OCI-LY1 (cell line): ENCODE measurements around the gene DLX3.

Experiments
- H2AFZ ChIP-seq: fragments of 200-600 bp; sonication (generic), shearing (Covaris generic); 2 replicates; pipeline ENCODE4 v1.6.0; 2014; ENCODE audit warnings: antibody characterized with exemption, mild to moderate bottlenecking, low read length
- H3F3A ChIP-seq: fragments of 200-600 bp; sonication (generic), shearing (Covaris generic); 2 replicates; pipeline ENCODE4 v1.6.0; 2014; ENCODE audit warnings: mild to moderate bottlenecking, antibody characterized with exemption, low read length, moderate library complexity; ENCODE audit not compliant: insufficient read depth
- H3K27ac ChIP-seq: fragments of 200-600 bp; sonication (generic); 2 replicates; pipeline ENCODE4 v1.5.1; 2014; ENCODE audit warnings: low read length, mixed run types, mild to moderate bottlenecking, low read depth; ENCODE audit not compliant: poor library complexity, severe bottlenecking
- H3K27me3 ChIP-seq: fragments of 200-600 bp; sonication (generic); 2 replicates; pipeline ENCODE4 v1.6.0; 2014; ENCODE audit warnings: antibody characterized with exemption, mild to moderate bottlenecking, low read length, moderate library complexity; ENCODE audit not compliant: insufficient read depth
- H3K36me3 ChIP-seq: fragments of 200-600 bp; sonication (generic); 2 replicates; pipeline ENCODE4 v1.6.1; 2014; ENCODE audit warnings: mild to moderate bottlenecking, antibody characterized with exemption, low read length, moderate library complexity, mixed read lengths; ENCODE audit not compliant: insufficient read depth
- H3K4me1 ChIP-seq: fragments of 200-600 bp; sonication (generic); 2 replicates; pipeline ENCODE4 v1.5.1; 2014; ENCODE audit warnings: mild to moderate bottlenecking, low read length, moderate library complexity; ENCODE audit not compliant: insufficient read depth, severe bottlenecking
- H3K4me2 ChIP-seq: fragments of 200-600 bp; sonication (generic), shearing (Covaris generic); 2 replicates; pipeline ENCODE4 v1.6.1; 2014; ENCODE audit warnings: low read length
- H3K4me3 ChIP-seq: fragments of 200-600 bp; sonication (generic); 2 replicates; pipeline ENCODE4 v1.5.1; 2014; ENCODE audit warnings: low read length, low read depth, mild to moderate bottlenecking, mixed read lengths; ENCODE audit not compliant: poor library complexity, severe bottlenecking
- H3K79me2 ChIP-seq: fragments of 200-600 bp; shearing (Covaris generic); 2 replicates; pipeline ENCODE4 v1.6.1; 2016; ENCODE audit warnings: mixed run types, low read length, mixed read lengths; ENCODE audit not compliant: insufficient read depth
- H3K9ac ChIP-seq: fragments of 200-600 bp; sonication (generic), shearing (Covaris generic); 2 replicates; pipeline ENCODE4 v1.6.1; 2014; ENCODE audit warnings: mild to moderate bottlenecking, low read length, mixed read lengths
- H3K9me2 ChIP-seq: fragments of 200-600 bp; sonication (generic), shearing (Covaris generic); 2 replicates; pipeline ENCODE4 v1.6.1; 2014; ENCODE audit warnings: low read depth, mild to moderate bottlenecking, low read length, mixed read lengths
- H3K9me3 ChIP-seq: fragments of 200-600 bp; shearing (Covaris generic); 2 replicates; pipeline ENCODE4 v1.6.1; 2014; ENCODE audit warnings: low read length, mixed read lengths
- H4K20me1 ChIP-seq: fragments of 200-600 bp; sonication (generic), shearing (Covaris generic); 2 replicates; pipeline ENCODE4 v1.6.0; 2016; ENCODE audit warnings: mild to moderate bottlenecking, low read length; ENCODE audit not compliant: insufficient read depth
- CTCF ChIP-seq: fragments of 200-600 bp; sonication (generic), shearing (Covaris generic); IDR thresholded peaks from 2 replicates; pipeline ENCODE4 v1.5.1; 2017; ENCODE audit warnings: mild to moderate bottlenecking, antibody characterized with exemption, low read length, moderate library complexity, mixed read lengths
- EZH2 ChIP-seq: fragments of 200-600 bp; sonication (generic), shearing (Covaris generic); IDR thresholded peaks from 2 replicates; pipeline ENCODE4 v1.8.0; 2017; ENCODE audit warnings: borderline replicate concordance, mixed run types, mild to moderate bottlenecking, antibody characterized with exemption, low read length, moderate library complexity, mixed read lengths

Gene DLX3

GRCh38 chr17:49963309-49963625 is 31.8 kb downstream of the DLX3 start:
- H3K27ac ChIP-seq: no peak overlapping the region
- no peaks in the 10 kb centered on the region; the same call in 1 of the 2 replicates for H3F3A ChIP-seq
- H3K9ac ChIP-seq: no peak overlapping the region
- H2AFZ ChIP-seq: no peak overlapping the region
- no peaks in the 10 kb centered on the region for H3K4me1 ChIP-seq
- H3K4me3 ChIP-seq: no peak overlapping the region
- H3K9me3 ChIP-seq: no peaks in the 10 kb centered on the region
- no peaks in the 10 kb centered on the region for H3K79me2 ChIP-seq
- no peaks in the 10 kb centered on the region for H3K9me2 ChIP-seq
- H3K27me3 ChIP-seq: peaks cover 8% of the 10 kb centered on the region; the same call in 1 of the 2 replicates
- TF ChIP-seq CTCF: no peak
- no peaks in the 10 kb centered on the region for H3K36me3 ChIP-seq
- H4K20me1 ChIP-seq: no peaks in the 10 kb centered on the region
- H3K4me2 ChIP-seq: no peak overlapping the region

- Histone ChIP-seq H3K27ac (no peak overlapping the region), H3K9me3 (no peaks in the 10 kb centered on the region), H3K4me3 (no peak overlapping the region), H3K79me2 (no peaks in the 10 kb centered on the region), H3K4me1 (no peaks in the 10 kb centered on the region), H3F3A (no peaks in the 10 kb centered on the region), H3K9me2 (no peaks in the 10 kb centered on the region), H3K36me3 (no peaks in the 10 kb centered on the region), H2AFZ (no peak overlapping the region), H3K9ac (no peak overlapping the region), H3K27me3 (peaks cover 4% of the 10 kb centered on the region; the same call in 1 of the 2 replicates), H4K20me1 (no peaks in the 10 kb centered on the region), H3K4me2 (no peak overlapping the region)
- no peak for TF ChIP-seq EZH2
- TF ChIP-seq CTCF: no peak
Observed at GRCh38 chr17:49962599-49963308, 32.3 kb downstream of the DLX3 start.

GRCh38 chr17:49959183-49959935 is 35.7 kb downstream of the DLX3 start:
- no peak for TF ChIP-seq EZH2
- no peak for TF ChIP-seq CTCF
- H3K79me2 ChIP-seq: no peaks in the 10 kb centered on the region
- no peaks in the 10 kb centered on the region for H3K36me3 ChIP-seq
- no peaks in the 10 kb centered on the region for H4K20me1 ChIP-seq
- no peak overlapping the region for H3K4me3 ChIP-seq
- no peak overlapping the region for H3K27ac ChIP-seq
- no peaks in the 10 kb centered on the region for H3K9me3 ChIP-seq
- H3K27me3 ChIP-seq: no peaks in the 10 kb centered on the region
- H3K9ac ChIP-seq: no peak overlapping the region
- H3F3A ChIP-seq: no peaks in the 10 kb centered on the region
- no peak overlapping the region for H2AFZ ChIP-seq
- no peaks in the 10 kb centered on the region for H3K4me1 ChIP-seq
- H3K9me2 ChIP-seq: no peaks in the 10 kb centered on the region
- H3K4me2 ChIP-seq: no peak overlapping the region
